Esophagus squamous epithelium (tissue), 4 donors: Measurements from ENCODE around the gene KCNJ12.

Experiments used
- CTCF ChIP-seq, 6 experiments: fragments of 450-650 bp in 4 of 6; fragments of 200-600 bp in 2 of 6; sonication (generic) in 2 of 6; IDR thresholded peaks; one replicate each; pipeline ENCODE4 v1.5.1; 2016 to 2019; ENCODE audit warnings: antibody characterized with exemption in 6 of 6, mild to moderate bottlenecking in 4 of 6, moderate library complexity in 4 of 6
- POLR2A ChIP-seq, 4 donors: fragments of 450-650 bp; IDR thresholded peaks; one replicate each; pipeline ENCODE4 v1.6.1; 2017; ENCODE audit warnings: antibody characterized with exemption in 4 of 4, mild to moderate bottlenecking in 4 of 4, moderate library complexity in 3 of 4

- TF ChIP-seq POLR2A (IDR thresholded peaks at IDR 0.05) (no peak), CTCF (IDR thresholded peaks at IDR 0.05) (no peak)
These were observed 3.0 kb downstream of the KCNJ12 start for GRCh38 chr17:21379080-21379711.
